Activated T-cell treated with anti-CD3 and anti-CD28 coated beads, Interleukin-2, amount 50 U/mL, for 72 hours (primary cell): ENCODE results near the gene CSRP2. TPM values are rescaled to one million over a fixed set of nuclear protein-coding genes. Genes with fewer than 3 reads are reported as not detected.

Experiments
- ATAC-seq, 2 donors: fragments of 150-1000 bp; cut with Tn5 transposase; replicated peaks in 1 of 2; 2 replicates each; pipeline ENCODE4 v1.10.0; 2021; ENCODE audit warnings: moderate library complexity in 2 of 2, mild to moderate bottlenecking in 1 of 2
- DNase-seq, 2 donors: peaks; one replicate each; pipeline ENCODE4 v3.0.0; 2021 to 2022; ENCODE audit warnings: mixed read lengths in 1 of 2
- H3K27ac Mint-ChIP-seq: one replicate; pipeline ENCODE4 v1.8.0; 2022; ENCODE audit warnings: mild to moderate bottlenecking, moderate library complexity, mixed read lengths
- H3K27me3 Mint-ChIP-seq: one replicate; pipeline ENCODE4 v1.8.0; 2022; ENCODE audit warnings: low read depth, mixed read lengths
- H3K36me3 Mint-ChIP-seq, 2 donors: one replicate each; pipeline ENCODE4 v1.8.0; 2022; ENCODE audit warnings: mixed read lengths in 2 of 2, mild to moderate bottlenecking in 1 of 2; ENCODE audit not compliant: insufficient read depth in 2 of 2
- H3K4me1 Mint-ChIP-seq: one replicate; pipeline ENCODE4 v1.8.0; 2022; ENCODE audit warnings: low read depth, mixed read lengths
- H3K4me3 Mint-ChIP-seq, 2 donors: one replicate each; pipeline ENCODE4 v1.8.0; 2022; ENCODE audit warnings: mild to moderate bottlenecking in 2 of 2, mixed read lengths in 2 of 2, moderate library complexity in 2 of 2
- H3K9me3 Mint-ChIP-seq, 2 donors: one replicate each; pipeline ENCODE4 v1.8.0; 2022; ENCODE audit warnings: mixed read lengths in 2 of 2
- total RNA-seq, 2 donors: library from RNA; stranded (reverse); gene quantifications; one replicate each; pipeline ENCODE4 v1.2.3, GENCODE V29; 2022

The CSRP2 gene
- total RNA-seq, 2 donors from 2014 or later, result 0.65 to 3.3 TPM

- DNase-seq (no peak), ATAC-seq (no peak)
- no peak overlapping the region for H3K4me3 Mint-ChIP-seq
- no peaks in the 10 kb centered on the region for H3K4me1 Mint-ChIP-seq
- H3K9me3 Mint-ChIP-seq, result no peaks in the 10 kb centered on the region
- H3K27me3 Mint-ChIP-seq, result peaks cover 17% of the 10 kb centered on the region
- no peaks in the 10 kb centered on the region for H3K36me3 Mint-ChIP-seq
- H3K27ac Mint-ChIP-seq, result no peak overlapping the region
These were observed 13.9 kb downstream of the CSRP2 start for GRCh38 chr12:76864791-76865400.

- Mint-ChIP-seq H3K9me3 (no peaks in the 10 kb centered on the region), H3K4me1 (peaks cover 7% of the 10 kb centered on the region), H3K27me3 (peaks cover 17% of the 10 kb centered on the region), H3K36me3 (no peaks in the 10 kb centered on the region), H3K4me3 (no peak overlapping the region), H3K27ac (no peak overlapping the region)
- DNase-seq, result no peak
- no peak for ATAC-seq
These were observed 15.0 kb downstream of the CSRP2 start for GRCh38 chr12:76863837-76864236.

- no peaks in the 10 kb centered on the region for H3K36me3 Mint-ChIP-seq
These were observed 15.7 kb downstream of the CSRP2 start for GRCh38 chr12:76863005-76863670.

GRCh38 chr12:76860256-76860655, 18.6 kb downstream of the CSRP2 start:
- Mint-ChIP-seq H3K36me3 (peaks cover 0 to 4% of the 10 kb centered on the region in 2 donors), H3K9me3 (no peaks in the 10 kb centered on the region), H3K27ac (no peak overlapping the region)

More at GRCh38 chr12:76863005-76863670, 15.7 kb downstream of the CSRP2 start:
- peaks cover 17% of the 10 kb centered on the region for H3K27me3 Mint-ChIP-seq
- H3K4me1 Mint-ChIP-seq, result peaks cover 8% of the 10 kb centered on the region
- no peak overlapping the region for H3K4me3 Mint-ChIP-seq
- no peak overlapping the region for H3K27ac Mint-ChIP-seq
- H3K9me3 Mint-ChIP-seq, result no peaks in the 10 kb centered on the region
- no peak for ATAC-seq
- no peak for DNase-seq

GRCh38 chr12:76859611-76860010, 19.2 kb downstream of the CSRP2 start:
- ATAC-seq, result no peak
- H3K4me3 Mint-ChIP-seq, result no peak overlapping the region
- peaks cover 6% of the 10 kb centered on the region for H3K27me3 Mint-ChIP-seq

More at GRCh38 chr12:76860256-76860655, 18.6 kb downstream of the CSRP2 start:
- ATAC-seq (no peak), DNase-seq (no peak)
- Mint-ChIP-seq H3K4me1 (peaks cover 8% of the 10 kb centered on the region), H3K4me3 (no peak overlapping the region), H3K27me3 (peaks cover 6% of the 10 kb centered on the region)

GRCh38 chr12:76856018-76856644, 22.7 kb downstream of the CSRP2 start:
- no peak overlapping the region for H3K4me3 Mint-ChIP-seq
- peaks cover 0 to 2% of the 10 kb centered on the region in 2 donors for H3K9me3 Mint-ChIP-seq
- H3K4me1 Mint-ChIP-seq, result peaks cover 8% of the 10 kb centered on the region
- H3K27me3 Mint-ChIP-seq, result no peaks in the 10 kb centered on the region
- no peak overlapping the region for H3K27ac Mint-ChIP-seq
- DNase-seq (no peak), ATAC-seq (no peak)
- H3K36me3 Mint-ChIP-seq, result peaks cover 0 to 4% of the 10 kb centered on the region in 2 donors

More at GRCh38 chr12:76859611-76860010, 19.2 kb downstream of the CSRP2 start:
- peaks cover 0 to 2% of the 10 kb centered on the region in 2 donors for H3K9me3 Mint-ChIP-seq
- H3K36me3 Mint-ChIP-seq, result peaks cover 0 to 4% of the 10 kb centered on the region in 2 donors
- no peak overlapping the region for H3K27ac Mint-ChIP-seq
- DNase-seq, result no peak
- H3K4me1 Mint-ChIP-seq, result peaks cover 8% of the 10 kb centered on the region

GRCh38 chr12:76855271-76855670, 23.5 kb downstream of the CSRP2 start:
- Mint-ChIP-seq H3K4me3 (no peak overlapping the region), H3K36me3 (peaks cover 3 to 4% of the 10 kb centered on the region in 2 donors), H3K4me1 (peaks cover 8% of the 10 kb centered on the region), H3K9me3 (peaks cover 0 to 2% of the 10 kb centered on the region in 2 donors), H3K27me3 (no peaks in the 10 kb centered on the region), H3K27ac (no peak overlapping the region)
- no peak for DNase-seq
- no peak for ATAC-seq

GRCh38 chr12:76852106-76852505, 26.7 kb downstream of the CSRP2 start:
- H3K27me3 Mint-ChIP-seq, result no peaks in the 10 kb centered on the region
- no peak for DNase-seq
- no peak for ATAC-seq
- H3K36me3 Mint-ChIP-seq, result peaks cover 4 to 5% of the 10 kb centered on the region in 2 donors
- H3K9me3 Mint-ChIP-seq, result peaks cover 0 to 2% of the 10 kb centered on the region in 2 donors
- no peaks in the 10 kb centered on the region for H3K4me1 Mint-ChIP-seq
- H3K27ac Mint-ChIP-seq, result no peak overlapping the region
- no peak overlapping the region for H3K4me3 Mint-ChIP-seq

- ATAC-seq (no peak), DNase-seq (no peak)
- Mint-ChIP-seq H3K27ac (no peak overlapping the region), H3K9me3 (no peaks in the 10 kb centered on the region), H3K36me3 (peaks cover 0 to 5% of the 10 kb centered on the region in 2 donors), H3K27me3 (no peaks in the 10 kb centered on the region), H3K4me3 (no peak overlapping the region), H3K4me1 (no peaks in the 10 kb centered on the region)
These were observed 30.7 kb downstream of the CSRP2 start for GRCh38 chr12:76848132-76848531.

- peaks cover 0 to 5% of the 10 kb centered on the region in 2 donors for H3K36me3 Mint-ChIP-seq
These were observed 31.6 kb downstream of the CSRP2 start for GRCh38 chr12:76847260-76847659.

GRCh38 chr12:76836633-76837032, 42.2 kb downstream of the CSRP2 start:
- ATAC-seq, result no peak
- H3K4me1 Mint-ChIP-seq, result no peaks in the 10 kb centered on the region
- H3K27ac Mint-ChIP-seq, result no peak overlapping the region
- H3K4me3 Mint-ChIP-seq, result no peak overlapping the region
- no peak for DNase-seq
- no peaks in the 10 kb centered on the region for H3K27me3 Mint-ChIP-seq
- H3K9me3 Mint-ChIP-seq, result no peaks in the 10 kb centered on the region
- H3K36me3 Mint-ChIP-seq, result no peaks in the 10 kb centered on the region

More at GRCh38 chr12:76847260-76847659, 31.6 kb downstream of the CSRP2 start:
- H3K9me3 Mint-ChIP-seq, result no peaks in the 10 kb centered on the region
- no peaks in the 10 kb centered on the region for H3K4me1 Mint-ChIP-seq
- no peak overlapping the region for H3K4me3 Mint-ChIP-seq
- no peak overlapping the region for H3K27ac Mint-ChIP-seq
- no peak for ATAC-seq
- DNase-seq, result no peak
- H3K27me3 Mint-ChIP-seq, result no peaks in the 10 kb centered on the region

- no peaks in the 10 kb centered on the region for H3K27me3 Mint-ChIP-seq
- no peaks in the 10 kb centered on the region for H3K4me1 Mint-ChIP-seq
- H3K36me3 Mint-ChIP-seq, result peaks cover 3 to 11% of the 10 kb centered on the region in 2 donors
- no peak for DNase-seq
- no peak overlapping the region for H3K4me3 Mint-ChIP-seq
- ATAC-seq, result no peak
- no peaks in the 10 kb centered on the region for H3K9me3 Mint-ChIP-seq
- no peak overlapping the region for H3K27ac Mint-ChIP-seq
These were observed 48.4 kb downstream of the CSRP2 start for GRCh38 chr12:76830436-76830835.

- no peaks in the 10 kb centered on the region for H3K4me1 Mint-ChIP-seq
These were observed 57.8 kb downstream of the CSRP2 start for GRCh38 chr12:76820888-76821482.

More at GRCh38 chr12:76820888-76821482, 57.8 kb downstream of the CSRP2 start:
- no peaks in the 10 kb centered on the region for H3K27me3 Mint-ChIP-seq
- H3K36me3 Mint-ChIP-seq, result no peaks in the 10 kb centered on the region
- no peaks in the 10 kb centered on the region for H3K9me3 Mint-ChIP-seq
- DNase-seq, result no peak
- ATAC-seq, result no peak
- no peak overlapping the region for H3K4me3 Mint-ChIP-seq
- H3K27ac Mint-ChIP-seq, result no peak overlapping the region
